GM18526 (cell line): ENCODE results near the gene KLRF1.

ENCODE experiments used
- POLR2A ChIP-seq: IDR thresholded peaks from 3 replicates; pipeline ENCODE4 v1.6.1; 2011; ENCODE audit not compliant: insufficient read length; ENCODE audit errors: extremely low read depth

KLRF1 gene

GRCh38 chr12:9797722-9798619, 29.3 kb upstream of the KLRF1 start:
- TF ChIP-seq POLR2A = no peak

- no peak for TF ChIP-seq POLR2A
Observed at GRCh38 chr12:9799961-9800360, 27.3 kb upstream of the KLRF1 start.

GRCh38 chr12:9805883-9806282, 21.4 kb upstream of the KLRF1 start:
- no peak for TF ChIP-seq POLR2A

GRCh38 chr12:9806714-9807113, 20.6 kb upstream of the KLRF1 start:
- TF ChIP-seq POLR2A = no peak

GRCh38 chr12:9808504-9808903, 18.8 kb upstream of the KLRF1 start:
- no peak for TF ChIP-seq POLR2A

- no peak for TF ChIP-seq POLR2A
Observed at GRCh38 chr12:9809338-9809737, 17.9 kb upstream of the KLRF1 start.

DNA sequence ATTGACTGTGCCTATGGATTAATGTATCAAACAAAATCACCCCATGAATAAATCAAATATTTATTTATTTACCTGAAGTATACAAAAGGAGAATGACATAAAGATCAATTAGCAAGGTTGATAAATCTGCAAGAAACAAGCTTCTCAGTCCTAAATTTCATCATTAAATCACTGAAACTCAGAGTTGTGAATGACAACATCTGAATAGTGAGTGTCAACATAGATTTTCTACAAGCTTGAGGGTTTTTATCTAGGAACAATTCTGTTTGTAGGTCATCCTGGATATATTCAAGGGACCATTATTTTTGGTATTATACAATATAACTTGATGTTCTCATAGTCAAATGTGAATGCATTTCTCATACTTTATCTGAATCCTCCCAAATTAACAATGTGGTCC, 17.4 kb upstream of the KLRF1 start:
- TF ChIP-seq POLR2A = no peak

DNA sequence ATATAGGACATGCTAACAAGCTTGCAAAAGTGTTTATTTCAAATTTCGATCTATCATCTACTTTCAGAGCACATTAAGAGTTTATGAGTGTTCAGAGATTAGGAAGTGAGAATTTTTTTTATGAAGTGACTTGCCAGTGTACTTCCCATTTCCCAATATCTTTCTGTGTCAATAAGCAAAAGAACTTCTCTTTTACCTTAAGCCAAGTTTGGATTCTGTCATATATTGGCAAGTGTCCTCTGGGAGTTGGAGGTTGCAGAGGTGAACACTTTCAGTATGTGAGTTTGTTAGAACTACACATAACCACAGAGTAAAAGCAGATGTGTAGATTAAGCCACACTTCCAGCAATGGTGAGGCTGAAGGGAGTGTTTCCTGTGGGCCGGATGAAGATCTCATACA, 16.6 kb upstream of the KLRF1 start:
- TF ChIP-seq POLR2A = no peak

- no peak for TF ChIP-seq POLR2A
Observed at GRCh38 chr12:9811621-9812020, 15.7 kb upstream of the KLRF1 start.

GRCh38 chr12:9813821-9814798, 13.2 kb upstream of the KLRF1 start:
- no peak for TF ChIP-seq POLR2A

DNA sequence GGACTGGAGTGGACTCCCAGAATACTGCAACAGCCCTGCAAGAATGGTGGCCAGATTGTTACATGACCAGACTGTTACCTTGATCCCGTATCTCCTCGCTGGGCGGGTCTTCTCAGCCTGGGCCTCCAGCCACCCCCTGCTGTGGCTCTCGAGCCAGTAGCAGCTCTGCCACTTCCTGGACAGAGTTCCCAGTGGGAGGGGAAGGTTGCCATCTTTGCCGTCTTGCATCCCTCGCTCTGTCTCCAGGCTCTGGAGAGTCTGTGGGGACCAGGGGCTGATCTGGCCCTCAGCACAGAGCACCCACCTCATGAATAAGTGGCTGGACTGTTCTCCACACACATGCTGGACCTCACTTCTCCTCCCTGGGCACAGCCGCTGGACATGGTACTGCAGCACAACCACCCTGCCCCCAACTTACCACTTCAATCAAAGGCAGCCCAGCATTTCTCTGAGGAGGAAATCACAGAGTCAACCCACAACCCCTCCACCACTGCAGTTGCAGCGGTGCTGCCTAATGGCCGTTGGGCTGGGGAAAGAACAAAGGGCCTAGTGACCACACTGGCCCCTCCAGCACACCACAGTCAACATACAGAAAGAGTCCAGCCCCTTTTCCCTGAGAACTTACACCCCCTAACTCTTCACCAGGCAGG, 6.9 kb upstream of the KLRF1 start:
- TF ChIP-seq POLR2A = no peak

- TF ChIP-seq POLR2A = no peak
Observed at GRCh38 chr12:9829483-9829882, 2.2 kb downstream of the KLRF1 start.

- TF ChIP-seq POLR2A = no peak
Observed at GRCh38 chr12:9829982-9830381, 2.7 kb downstream of the KLRF1 start.

- no peak for TF ChIP-seq POLR2A
Observed at GRCh38 chr12:9831720-9832119, 4.4 kb downstream of the KLRF1 start.

GRCh38 chr12:9843407-9843806, 16.1 kb downstream of the KLRF1 start:
- no peak for TF ChIP-seq POLR2A
